ENCODE measurements around the gene VPS41.

- TF ChIP-seq CTCF (IDR thresholded peaks at IDR 0.05): no peak
- no peak for TF ChIP-seq EP300 (IDR thresholded peaks at IDR 0.05)
These were observed 181.6 kb downstream of the VPS41 start for GRCh38 chr7:38727184-38727940.

All from sigmoid colon (tissue), 4 donors.